Activated T-helper 2 cell treated with anti-CD3 and anti-CD28 coated beads, Interferon-gamma antibody, Interleukin-2, Interleukin-4, amounts not matched to agents 10 μg/mL and 5 μg/mL and 100 μg/mL, durations not matched to agents 14 hours and 24 hours and 36 hours (primary cell): ENCODE measurements around the gene POTEF. TPM values are rescaled to one million over a fixed set of nuclear protein-coding genes. Genes with fewer than 3 reads are reported as not detected.
"Not testable (repeated sequence)": the region's sequence is repeated elsewhere in the genome, so short reads cannot be mapped to it uniquely, and the experiment has no call there.

Source experiments
- DNase-seq: peaks from one replicate; pipeline ENCODE4 v3.0.0; 2021; ENCODE audit warnings: low spot score
- H3K27ac Mint-ChIP-seq: one replicate; pipeline ENCODE4 v1.8.0; 2021; ENCODE audit warnings: mixed read lengths
- H3K27me3 Mint-ChIP-seq: one replicate; pipeline ENCODE4 v1.8.0; 2021; ENCODE audit warnings: low read depth, mixed read lengths
- H3K36me3 Mint-ChIP-seq: one replicate; pipeline ENCODE4 v1.8.0; 2021; ENCODE audit warnings: low read depth, mixed read lengths
- H3K4me1 Mint-ChIP-seq: one replicate; pipeline ENCODE4 v1.8.0; 2021; ENCODE audit warnings: low read depth, mixed read lengths
- H3K4me3 Mint-ChIP-seq: one replicate; pipeline ENCODE4 v1.8.0; 2021; ENCODE audit warnings: low read depth, mild to moderate bottlenecking, moderate library complexity, mixed read lengths
- H3K9me3 Mint-ChIP-seq: one replicate; pipeline ENCODE4 v1.8.0; 2021; ENCODE audit warnings: mixed read lengths
- intact Hi-C: fragments of 100-400 bp; cut with micrococcal nuclease; formaldehyde crosslinking; loops from one replicate; pipeline ENCODE4 v1.15.1; 2023
- total RNA-seq: library from RNA; stranded (reverse); gene quantifications from 2 replicates; pipeline ENCODE4 v1.2.3, GENCODE V29; 2022

The POTEF gene
- total RNA-seq, 1 donor from 2014 or later, result not detected

DNA sequence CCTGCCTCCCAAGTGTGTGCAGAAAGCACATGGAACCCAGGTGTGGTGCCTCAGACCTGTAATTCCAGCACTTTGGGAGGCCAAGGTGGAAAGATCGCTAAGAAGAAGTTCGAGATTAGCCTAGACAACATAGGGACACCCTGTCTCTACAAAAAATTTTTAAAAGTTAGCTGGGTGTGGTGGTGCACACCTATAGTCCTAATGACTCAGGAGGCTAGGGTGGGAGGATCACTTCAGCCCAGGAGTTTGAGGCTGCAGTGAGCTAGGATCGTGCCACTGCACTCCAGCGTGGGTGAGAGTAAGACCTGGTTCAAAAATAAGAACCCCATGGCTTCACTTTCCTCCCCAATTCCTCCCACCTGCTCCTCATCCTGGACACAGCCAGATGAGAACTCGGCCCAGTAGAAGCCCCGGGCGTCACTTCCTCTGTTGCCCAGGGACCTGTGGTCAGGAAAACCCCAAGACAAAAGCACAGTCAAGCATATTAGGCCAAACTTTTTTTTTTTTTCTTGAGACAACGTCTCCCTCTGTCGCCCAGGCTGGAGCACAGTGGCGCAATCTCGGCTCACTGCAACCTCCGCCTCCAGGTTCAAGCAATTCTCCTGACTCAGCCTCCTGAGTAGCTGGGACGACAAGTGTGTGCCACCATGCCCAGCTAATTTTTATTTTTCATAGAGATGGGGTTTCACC lies 28.9 kb upstream of the POTEF start:
- intact Hi-C loops, result loop anchor here (10.0 kb wide), 1 partner anchor 177 kb away; no protein-coding TSS in a partner anchor
- H3K27me3 Mint-ChIP-seq, H3K4me3 Mint-ChIP-seq, DNase-seq, H3K9me3 Mint-ChIP-seq, H3K4me1 Mint-ChIP-seq: not testable (repeated sequence)
- Mint-ChIP-seq H3K36me3 (peaks cover 29% of the 10 kb centered on the region), H3K27ac (peak overlapping the region; percentile 58)

- H3K9me3 Mint-ChIP-seq, DNase-seq, H3K4me1 Mint-ChIP-seq, H3K27me3 Mint-ChIP-seq, H3K27ac Mint-ChIP-seq, H3K4me3 Mint-ChIP-seq: not testable (repeated sequence)
- intact Hi-C loops, result loop anchor here (10.0 kb wide), 1 partner anchor 177 kb away; no protein-coding TSS in a partner anchor
- peaks cover 31% of the 10 kb centered on the region for H3K36me3 Mint-ChIP-seq
These were observed 28.3 kb upstream of the POTEF start for GRCh38 chr2:130157354-130157753.

DNA sequence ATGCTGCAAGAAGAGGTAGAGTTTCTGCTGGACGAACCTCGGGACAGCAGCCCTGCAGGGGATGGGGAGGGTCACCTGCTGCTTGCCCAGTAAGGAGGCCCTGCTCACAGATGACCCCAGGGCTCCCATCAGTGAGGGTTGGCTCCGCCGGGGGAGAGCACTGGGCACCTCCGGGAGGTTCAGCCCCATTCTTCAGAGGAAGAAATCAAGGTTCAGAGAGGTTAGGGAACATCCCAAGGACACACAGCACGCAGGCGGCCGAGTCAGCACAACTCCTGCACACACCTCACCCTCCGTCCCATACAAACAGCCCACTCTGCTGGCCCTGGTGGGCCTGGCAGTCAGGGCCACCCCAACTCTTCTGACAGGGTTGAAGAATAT lies 27.6 kb upstream of the POTEF start:
- Mint-ChIP-seq H3K27me3 (no peaks in the 10 kb centered on the region), H3K4me1 (peaks cover 3% of the 10 kb centered on the region), H3K4me3 (no peak overlapping the region), H3K27ac (no peak overlapping the region), H3K36me3 (peaks cover 31% of the 10 kb centered on the region), H3K9me3 (no peaks in the 10 kb centered on the region)
- intact Hi-C loops, result loop anchor here (10.0 kb wide), 1 partner anchor 178 kb away; no protein-coding TSS in a partner anchor
- no peak for DNase-seq

DNA sequence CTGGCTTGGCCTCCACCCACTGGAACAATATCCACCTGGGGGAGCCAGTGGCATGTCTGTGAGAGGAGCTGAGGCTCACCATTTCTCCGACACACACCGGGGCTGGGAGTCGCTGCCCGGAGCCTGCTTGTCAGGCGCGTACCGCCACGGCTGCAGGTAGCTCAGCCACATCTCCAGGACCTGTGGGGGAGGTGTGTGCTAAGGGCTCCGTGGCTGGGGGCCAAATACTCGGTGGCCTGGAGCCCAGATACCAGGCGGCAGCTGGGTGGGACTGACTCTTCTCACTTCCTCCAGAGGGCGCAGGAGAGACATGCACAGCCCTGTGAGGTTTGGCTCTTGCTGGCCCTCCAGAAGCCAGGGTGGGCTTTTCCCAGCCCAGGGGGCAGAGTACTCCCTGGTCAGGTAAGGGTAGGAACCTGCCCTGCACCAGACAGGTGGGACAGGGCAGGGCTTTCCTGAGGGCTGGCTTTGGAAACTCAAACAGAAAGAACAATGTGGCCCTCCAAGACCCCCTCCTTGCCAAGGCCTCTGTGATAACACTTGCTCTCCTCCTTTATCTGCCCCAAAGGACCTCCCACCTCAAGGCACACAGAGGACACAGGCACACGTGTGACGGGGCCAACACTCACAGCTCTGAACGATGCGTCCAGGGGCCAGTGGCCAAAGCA lies 27.1 kb upstream of the POTEF start:
- not testable (repeated sequence) for DNase-seq, H3K27me3 Mint-ChIP-seq, H3K4me3 Mint-ChIP-seq, H3K4me1 Mint-ChIP-seq, H3K9me3 Mint-ChIP-seq, H3K27ac Mint-ChIP-seq
- H3K36me3 Mint-ChIP-seq, result peaks cover 29% of the 10 kb centered on the region
- intact Hi-C loops, result loop anchor here (10.0 kb wide), 1 partner anchor 179 kb away; no protein-coding TSS in a partner anchor

- Mint-ChIP-seq H3K36me3 (peaks cover 27% of the 10 kb centered on the region), H3K27me3 (no peaks in the 10 kb centered on the region), H3K9me3 (no peaks in the 10 kb centered on the region), H3K4me1 (peaks cover 3% of the 10 kb centered on the region), H3K4me3 (no peak overlapping the region), H3K27ac (no peak overlapping the region)
- DNase-seq, result no peak
- intact Hi-C loops, result loop anchor here (10.0 kb wide), 1 partner anchor 180 kb away; no protein-coding TSS in a partner anchor
These were observed 26.0 kb upstream of the POTEF start for GRCh38 chr2:130154773-130155765.

DNA sequence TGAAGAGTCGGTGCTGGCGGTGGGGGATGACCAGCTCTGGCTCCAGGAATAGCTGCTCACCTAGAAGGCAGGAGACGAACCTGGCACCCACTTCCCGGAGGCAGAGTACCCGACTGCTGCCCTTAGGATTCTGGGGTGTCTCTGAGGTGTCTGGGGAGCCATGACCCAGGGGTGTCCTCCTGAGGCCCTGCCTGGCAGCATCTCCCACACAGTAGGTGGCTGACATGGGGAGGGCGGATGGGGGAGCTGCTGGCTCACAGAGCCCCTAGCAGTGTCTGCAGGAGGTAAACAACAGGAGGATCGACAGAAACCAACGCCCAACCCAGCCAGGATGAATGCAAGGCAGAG lies 25.4 kb upstream of the POTEF start:
- not testable (repeated sequence) for H3K4me3 Mint-ChIP-seq, H3K4me1 Mint-ChIP-seq, H3K27me3 Mint-ChIP-seq, DNase-seq, H3K27ac Mint-ChIP-seq, H3K9me3 Mint-ChIP-seq
- intact Hi-C loops, result loop anchor here (10.0 kb wide), 1 partner anchor 180 kb away; no protein-coding TSS in a partner anchor
- H3K36me3 Mint-ChIP-seq, result peaks cover 26% of the 10 kb centered on the region

GRCh38 chr2:130153721-130154422 lies 24.9 kb upstream of the POTEF start:
- DNase-seq, H3K4me3 Mint-ChIP-seq, H3K9me3 Mint-ChIP-seq, H3K27ac Mint-ChIP-seq, H3K4me1 Mint-ChIP-seq, H3K27me3 Mint-ChIP-seq: not testable (repeated sequence)
- peaks cover 23% of the 10 kb centered on the region for H3K36me3 Mint-ChIP-seq
- intact Hi-C loops, result loop anchor here (10.0 kb wide), 1 partner anchor 181 kb away; no protein-coding TSS in a partner anchor

DNA sequence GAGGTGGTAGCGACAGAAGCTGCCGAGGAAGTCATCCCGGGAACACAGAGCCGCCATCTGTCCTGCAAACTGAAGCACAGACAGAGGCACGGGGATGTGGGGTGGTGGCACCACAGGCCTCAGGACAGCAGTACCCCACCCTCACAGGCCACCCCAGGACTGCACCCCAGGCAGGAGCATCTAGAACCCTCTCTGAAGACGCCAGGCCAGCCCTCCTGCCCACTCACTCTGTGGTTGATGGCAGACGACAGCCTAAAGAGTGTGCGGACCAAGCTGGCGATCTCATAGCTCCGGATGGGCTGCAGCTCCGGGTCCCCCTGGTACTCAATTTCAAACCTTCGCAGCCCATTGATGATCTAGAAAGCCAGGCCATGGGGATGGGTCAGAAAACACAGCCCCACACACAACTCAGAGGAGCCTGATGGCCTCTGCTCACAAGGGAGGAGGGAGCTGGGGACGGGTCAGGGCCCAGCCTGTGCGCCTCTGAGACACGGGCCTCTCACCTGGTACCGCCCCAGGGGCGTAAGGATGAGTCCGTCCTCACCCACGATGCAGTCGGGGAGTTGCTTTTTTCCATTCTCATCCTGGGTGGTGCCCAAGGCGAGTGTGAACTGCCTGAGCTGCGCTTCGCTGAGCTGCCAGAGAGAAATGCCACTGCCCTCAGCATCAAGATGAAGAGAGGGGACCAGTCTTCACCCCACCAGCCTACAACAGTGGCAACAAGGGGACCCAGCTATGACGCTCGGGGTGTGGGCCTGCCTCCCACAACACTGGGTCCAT lies 24.0 kb upstream of the POTEF start:
- Mint-ChIP-seq H3K4me3 (no peak overlapping the region), H3K9me3 (no peaks in the 10 kb centered on the region), H3K27me3 (no peaks in the 10 kb centered on the region), H3K36me3 (peaks cover 18% of the 10 kb centered on the region), H3K27ac (no peak overlapping the region), H3K4me1 (no peaks in the 10 kb centered on the region)
- DNase-seq, result no peak
- intact Hi-C loops, result loop anchor here (10.0 kb wide), 1 partner anchor 182 kb away; no protein-coding TSS in a partner anchor

GRCh38 chr2:130152136-130152815 lies 23.3 kb upstream of the POTEF start:
- not testable (repeated sequence) for H3K9me3 Mint-ChIP-seq, H3K4me1 Mint-ChIP-seq, H3K4me3 Mint-ChIP-seq, DNase-seq, H3K27me3 Mint-ChIP-seq, H3K27ac Mint-ChIP-seq
- peaks cover 18% of the 10 kb centered on the region for H3K36me3 Mint-ChIP-seq
- intact Hi-C loops, result loop anchor here (10.0 kb wide), 1 partner anchor 183 kb away; no protein-coding TSS in a partner anchor

DNA sequence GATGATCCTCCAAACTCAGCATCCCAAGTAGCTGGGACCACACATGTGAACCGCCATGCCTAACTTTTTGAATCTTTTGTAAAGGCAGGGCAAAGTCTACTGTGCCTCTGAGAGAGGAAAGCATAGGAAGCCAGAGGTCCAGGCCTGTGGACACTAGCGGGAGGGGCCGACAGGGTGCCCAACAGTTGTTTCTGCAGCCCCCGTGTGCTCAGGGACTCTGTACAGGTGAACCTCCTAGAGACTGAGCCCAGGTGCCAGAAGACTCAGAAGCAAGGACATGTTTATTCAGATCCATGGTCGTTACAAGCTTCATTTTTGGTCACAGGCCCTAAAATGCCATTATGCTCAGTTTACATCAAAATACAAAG lies 22.1 kb upstream of the POTEF start:
- H3K4me3 Mint-ChIP-seq, DNase-seq, H3K4me1 Mint-ChIP-seq, H3K27me3 Mint-ChIP-seq, H3K27ac Mint-ChIP-seq, H3K9me3 Mint-ChIP-seq: not testable (repeated sequence)
- peaks cover 18% of the 10 kb centered on the region for H3K36me3 Mint-ChIP-seq
- intact Hi-C loops, result loop anchor here (10.0 kb wide), 1 partner anchor 184 kb away; no protein-coding TSS in a partner anchor
